Measurements from ENCODE around the gene FYB1. TPM values are rescaled to one million over a fixed set of nuclear protein-coding genes. Genes with fewer than 3 reads are reported as not detected.
A peak's percentile ranks its signal among the peaks of the same experiment; 100 is the strongest.

Gene FYB1
- total and polyA plus RNA-seq, 2 donors (not counting 1 experiment from before 2014, with no cell fraction given) = not detected

DNA sequence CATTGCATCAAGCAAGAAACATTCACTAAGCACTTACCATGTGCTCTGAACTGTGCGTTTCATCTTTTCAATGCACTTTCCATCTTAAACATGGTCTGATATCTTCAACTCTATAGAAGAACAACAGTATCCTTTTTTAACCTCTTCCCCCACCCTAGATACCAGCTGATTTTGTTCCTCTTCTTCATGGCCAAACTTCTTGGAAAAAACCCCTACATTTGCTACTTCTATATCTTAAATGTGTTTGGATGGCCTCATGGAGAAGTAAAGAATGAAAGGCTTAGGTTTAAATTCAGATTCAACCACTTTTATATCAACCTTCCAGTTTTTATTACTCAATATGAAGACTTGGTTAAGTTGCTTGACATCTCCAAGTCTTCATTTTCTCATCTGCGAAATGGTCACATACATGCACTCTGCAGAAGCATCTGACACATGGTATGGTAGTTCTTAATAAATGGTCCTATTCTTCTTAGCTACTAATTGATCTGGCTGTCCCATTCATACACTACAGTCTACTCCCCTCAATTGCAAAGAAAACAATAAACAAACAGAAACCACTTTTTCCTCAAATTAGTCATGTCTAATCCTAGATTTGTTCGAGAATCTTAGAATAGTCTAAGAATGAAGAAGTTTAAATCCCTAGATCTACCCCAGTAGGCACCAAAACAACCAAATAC lies 59.4 kb downstream of the FYB1 start:
- Histone ChIP-seq H4K20me1 (ENCODE audit: control insufficient read depth, extremely low read depth, insufficient read depth, low read length) (no peaks in the 10 kb centered on the region), H3K4me3 (replicated peaks in 1 of 4; ENCODE audit: control extremely low read depth in 1 of 4, insufficient read depth in 1 of 4, low read depth in 3 of 4, low read length in 4 of 4) (no peak overlapping the region), H3K36me3 (ENCODE audit: control insufficient read depth, insufficient read depth, low read length) (no peaks in the 10 kb centered on the region), H3K4me1 (ENCODE audit: control insufficient read depth, extremely low read depth, insufficient read depth, low read length) (no peaks in the 10 kb centered on the region), H3K9me3 (ENCODE audit: control insufficient read depth, insufficient read depth, low read depth, low read length) (no peaks in the 10 kb centered on the region), H3K27ac (ENCODE audit: insufficient read depth, low read length) (no peak overlapping the region), H2AFZ (ENCODE audit: low read length) (no peak overlapping the region), H3K9ac (ENCODE audit: insufficient read depth, low read length) (no peak overlapping the region), H3K4me2 (ENCODE audit: extremely low read depth, insufficient read depth, low read length) (no peak overlapping the region), H3K27me3 (ENCODE audit: control insufficient read depth, insufficient read depth, low read length) (no peaks in the 10 kb centered on the region), H3K79me2 (ENCODE audit: control insufficient read depth, insufficient read depth, low read length) (no peaks in the 10 kb centered on the region)
- no peak for TF ChIP-seq EZH2 (IDR thresholded peaks at IDR 0.05; ENCODE audit: low read length, missing control alignments)
- TF ChIP-seq, protein P1, sequence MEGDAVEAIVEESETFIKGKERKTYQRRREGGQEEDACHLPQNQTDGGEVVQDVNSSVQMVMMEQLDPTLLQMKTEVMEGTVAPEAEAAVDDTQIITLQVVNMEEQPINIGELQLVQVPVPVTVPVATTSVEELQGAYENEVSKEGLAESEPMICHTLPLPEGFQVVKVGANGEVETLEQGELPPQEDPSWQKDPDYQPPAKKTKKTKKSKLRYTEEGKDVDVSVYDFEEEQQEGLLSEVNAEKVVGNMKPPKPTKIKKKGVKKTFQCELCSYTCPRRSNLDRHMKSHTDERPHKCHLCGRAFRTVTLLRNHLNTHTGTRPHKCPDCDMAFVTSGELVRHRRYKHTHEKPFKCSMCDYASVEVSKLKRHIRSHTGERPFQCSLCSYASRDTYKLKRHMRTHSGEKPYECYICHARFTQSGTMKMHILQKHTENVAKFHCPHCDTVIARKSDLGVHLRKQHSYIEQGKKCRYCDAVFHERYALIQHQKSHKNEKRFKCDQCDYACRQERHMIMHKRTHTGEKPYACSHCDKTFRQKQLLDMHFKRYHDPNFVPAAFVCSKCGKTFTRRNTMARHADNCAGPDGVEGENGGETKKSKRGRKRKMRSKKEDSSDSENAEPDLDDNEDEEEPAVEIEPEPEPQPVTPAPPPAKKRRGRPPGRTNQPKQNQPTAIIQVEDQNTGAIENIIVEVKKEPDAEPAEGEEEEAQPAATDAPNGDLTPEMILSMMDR (conservative IDR thresholded peaks at IDR 0.05 in 1 of 2, IDR thresholded peaks at IDR 0.05 in 1 of 2; ENCODE audit: low read depth in 1 of 2, low read length in 2 of 2) = no peak
- no peak for DNase-seq (ENCODE audit: low read depth in 2 of 2)

DNA sequence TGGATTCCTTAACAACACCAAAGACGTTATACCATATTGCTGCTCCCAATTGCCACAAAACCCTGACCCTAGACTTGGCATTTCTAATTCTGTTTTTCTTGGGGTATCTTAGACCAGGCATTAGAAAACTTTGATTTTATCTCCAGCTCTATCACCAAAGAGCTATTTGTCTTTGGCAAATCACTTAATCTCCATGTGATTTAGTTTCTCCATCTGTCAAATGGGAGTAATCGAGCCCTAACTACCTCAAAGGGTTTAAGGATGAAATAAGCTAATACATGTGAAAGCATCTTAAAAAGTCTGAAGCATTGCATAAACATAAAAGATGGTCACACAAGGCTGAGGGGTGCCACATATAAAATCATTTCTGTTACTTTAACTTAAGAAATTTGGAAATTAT lies 60.6 kb downstream of the FYB1 start:
- no peaks in the 10 kb centered on the region for H4K20me1 ChIP-seq (ENCODE audit: control insufficient read depth, extremely low read depth, insufficient read depth, low read length)
- no peak overlapping the region for H3K27ac ChIP-seq (ENCODE audit: insufficient read depth, low read length)
- H3K9me3 ChIP-seq (ENCODE audit: control insufficient read depth, insufficient read depth, low read depth, low read length) = no peaks in the 10 kb centered on the region
- H2AFZ ChIP-seq (ENCODE audit: low read length) = no peak overlapping the region
- no peaks in the 10 kb centered on the region for H3K27me3 ChIP-seq (ENCODE audit: control insufficient read depth, insufficient read depth, low read length)
- H3K4me1 ChIP-seq (ENCODE audit: control insufficient read depth, extremely low read depth, insufficient read depth, low read length) = no peaks in the 10 kb centered on the region
- H3K36me3 ChIP-seq (ENCODE audit: control insufficient read depth, insufficient read depth, low read length) = no peaks in the 10 kb centered on the region
- H3K79me2 ChIP-seq (ENCODE audit: control insufficient read depth, insufficient read depth, low read length) = no peaks in the 10 kb centered on the region
- no peak overlapping the region for H3K4me2 ChIP-seq (ENCODE audit: extremely low read depth, insufficient read depth, low read length)
- no peak overlapping the region for H3K4me3 ChIP-seq (replicated peaks in 1 of 4; ENCODE audit: control extremely low read depth in 1 of 4, insufficient read depth in 1 of 4, low read depth in 3 of 4, low read length in 4 of 4)
- no peak overlapping the region for H3K9ac ChIP-seq (ENCODE audit: insufficient read depth, low read length)
- DNase-seq (ENCODE audit: low read depth in 2 of 2) = no peak
- TF ChIP-seq, protein P1 (conservative IDR thresholded peaks at IDR 0.05 in 1 of 2, IDR thresholded peaks at IDR 0.05 in 1 of 2; ENCODE audit: low read depth in 1 of 2, low read length in 2 of 2) = no peak
- TF ChIP-seq EZH2 (IDR thresholded peaks at IDR 0.05; ENCODE audit: low read length, missing control alignments) = no peak

DNA sequence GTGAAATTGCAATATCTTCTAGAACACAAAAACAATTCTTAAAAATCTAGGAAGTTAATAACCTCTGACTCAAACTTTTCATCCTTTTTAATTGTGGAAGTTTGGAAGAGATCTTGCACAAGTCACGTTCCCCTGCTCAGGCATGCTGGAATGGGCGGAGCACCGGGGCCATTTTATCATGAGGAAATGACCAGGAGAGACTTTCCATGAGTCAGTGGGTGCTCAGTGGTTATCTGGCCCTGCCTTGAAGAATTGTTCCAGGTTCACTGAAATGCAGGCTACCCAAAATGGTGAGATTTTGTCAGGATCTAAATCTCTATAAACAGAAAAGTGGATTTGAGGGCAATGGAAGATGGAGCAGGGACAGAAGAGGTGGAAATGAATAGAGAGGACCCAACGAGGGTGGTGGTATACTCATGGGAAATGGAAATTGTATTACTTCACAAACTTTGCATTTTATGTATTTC lies 61.2 kb downstream of the FYB1 start:
- H3K27ac ChIP-seq (ENCODE audit: insufficient read depth, low read length) = no peak overlapping the region
- H3K4me3 ChIP-seq (replicated peaks in 1 of 4; ENCODE audit: control extremely low read depth in 1 of 4, insufficient read depth in 1 of 4, low read depth in 3 of 4, low read length in 4 of 4) = no peak overlapping the region
- H3K27me3 ChIP-seq (ENCODE audit: control insufficient read depth, insufficient read depth, low read length) = no peaks in the 10 kb centered on the region
- H4K20me1 ChIP-seq (ENCODE audit: control insufficient read depth, extremely low read depth, insufficient read depth, low read length) = no peaks in the 10 kb centered on the region
- H3K9me3 ChIP-seq (ENCODE audit: control insufficient read depth, insufficient read depth, low read depth, low read length) = no peaks in the 10 kb centered on the region
- H3K9ac ChIP-seq (ENCODE audit: insufficient read depth, low read length) = no peak overlapping the region
- H3K4me1 ChIP-seq (ENCODE audit: control insufficient read depth, extremely low read depth, insufficient read depth, low read length) = no peaks in the 10 kb centered on the region
- H3K79me2 ChIP-seq (ENCODE audit: control insufficient read depth, insufficient read depth, low read length) = no peaks in the 10 kb centered on the region
- TF ChIP-seq, protein P1 (conservative IDR thresholded peaks at IDR 0.05 in 1 of 2, IDR thresholded peaks at IDR 0.05 in 1 of 2; ENCODE audit: low read depth in 1 of 2, low read length in 2 of 2) = no peak
- no peak for TF ChIP-seq EZH2 (IDR thresholded peaks at IDR 0.05; ENCODE audit: low read length, missing control alignments)
- H2AFZ ChIP-seq (ENCODE audit: low read length) = no peak overlapping the region
- no peak overlapping the region for H3K4me2 ChIP-seq (ENCODE audit: extremely low read depth, insufficient read depth, low read length)
- DNase-seq (ENCODE audit: low read depth in 2 of 2) = peak in 1 of 2 donors; percentile 7
- H3K36me3 ChIP-seq (ENCODE audit: control insufficient read depth, insufficient read depth, low read length) = no peaks in the 10 kb centered on the region

Data from fibroblast of lung (primary cell).